Naive thymus-derived CD4-positive, alpha-beta T cell (primary cell): Measurements from ENCODE around the gene CD151. TPM values are rescaled to one million over a fixed set of nuclear protein-coding genes. Genes with fewer than 3 reads are reported as not detected.
A peak's percentile ranks its signal among the peaks of the same experiment; 100 is the strongest.

Experiments used
- ATAC-seq: fragments of 150-1000 bp; cut with Tn5 transposase; 2 replicates; pipeline ENCODE4 v1.10.0; 2021; ENCODE audit warnings: mild to moderate bottlenecking, moderate library complexity
- CTCF ChIA-PET: fragments of 350-600 bp; sonication (Branson Sonifier 250); formaldehyde crosslinking; loops from one replicate; lab custom pipeline; 2021; ENCODE audit warnings: antibody characterized with exemption; lab: Charles Lee
- POLR2A ChIA-PET: fragments of 350-600 bp; sonication (Branson Sonifier 250); formaldehyde crosslinking; loops from one replicate; lab custom pipeline; 2021; ENCODE audit warnings: antibody characterized with exemption, inconsistent platforms; lab: Charles Lee
- DNase-seq, 9 donors: peaks; one replicate each; pipeline versions ENCODE4 v3.0.0 to v3.0.0-alpha.2; 2020 to 2022; ENCODE audit warnings: mixed read lengths in 1 of 9
- H3K27ac ChIP-seq: one replicate; pipeline ENCODE4 v1.7.0; 2013; ENCODE audit warnings: mild to moderate bottlenecking, low read depth, low read length, moderate library complexity
- H3K27me3 ChIP-seq, 2 donors: one replicate each; pipeline ENCODE4 v1.7.0; 2013; ENCODE audit warnings: low read length in 2 of 2, mild to moderate bottlenecking in 2 of 2, moderate library complexity in 2 of 2; ENCODE audit not compliant: control insufficient read depth in 2 of 2, insufficient read depth in 2 of 2
- H3K36me3 ChIP-seq, 3 experiments: 1 replicate in 2 of 3; 2 replicates in 1 of 3; pipeline ENCODE4 v1.7.0; 2013; ENCODE audit warnings: low read length in 3 of 3, mild to moderate bottlenecking in 3 of 3, moderate library complexity in 1 of 3; ENCODE audit not compliant: insufficient read depth in 3 of 3, control insufficient read depth in 2 of 3
- H3K4me1 ChIP-seq, 2 donors: one replicate each; pipeline ENCODE4 v1.7.0; 2013; ENCODE audit warnings: low read length in 2 of 2, mild to moderate bottlenecking in 2 of 2, moderate library complexity in 1 of 2; ENCODE audit not compliant: control insufficient read depth in 2 of 2, insufficient read depth in 2 of 2
- H3K4me3 ChIP-seq: 2 replicates; pipeline ENCODE4 v1.7.0; 2013; ENCODE audit warnings: mild to moderate bottlenecking, low read length
- H3K9me3 ChIP-seq, 3 experiments: 1 replicate in 2 of 3; 2 replicates in 1 of 3; pipeline ENCODE4 v1.7.0; 2013; ENCODE audit warnings: low read length in 3 of 3; ENCODE audit not compliant: control insufficient read depth in 2 of 3
- H3K27ac Mint-ChIP-seq, 9 donors: one replicate each; pipeline ENCODE4 v1.8.0; 2020 to 2022; ENCODE audit warnings: mixed read lengths in 9 of 9, mild to moderate bottlenecking in 8 of 9, moderate library complexity in 5 of 9, inconsistent platforms in 2 of 9
- H3K27me3 Mint-ChIP-seq, 5 donors: one replicate each; pipeline ENCODE4 v1.8.0; 2021 to 2022; ENCODE audit warnings: mixed read lengths in 5 of 5, mild to moderate bottlenecking in 1 of 5
- H3K36me3 Mint-ChIP-seq, 5 donors: one replicate each; pipeline ENCODE4 v1.8.0; 2020 to 2022; ENCODE audit warnings: mixed read lengths in 5 of 5, mild to moderate bottlenecking in 3 of 5, inconsistent platforms in 1 of 5
- H3K4me1 Mint-ChIP-seq, 7 donors: one replicate each; pipeline ENCODE4 v1.8.0; 2020 to 2022; ENCODE audit warnings: mixed read lengths in 7 of 7, mild to moderate bottlenecking in 3 of 7, inconsistent platforms in 1 of 7
- H3K4me3 Mint-ChIP-seq, 10 donors: one replicate each; pipeline ENCODE4 v1.8.0; 2020 to 2022; ENCODE audit warnings: mild to moderate bottlenecking in 10 of 10, mixed read lengths in 10 of 10, moderate library complexity in 6 of 10, inconsistent platforms in 2 of 10
- H3K9me3 Mint-ChIP-seq, 11 donors: one replicate each; pipeline ENCODE4 v1.8.0; 2020 to 2022; ENCODE audit warnings: mixed read lengths in 11 of 11, mild to moderate bottlenecking in 4 of 11, inconsistent platforms in 1 of 11, moderate library complexity in 1 of 11
- intact Hi-C, 2 donors: fragments of 100-400 bp; cut with micrococcal nuclease; formaldehyde crosslinking; loops; one replicate each; pipeline ENCODE4 v1.15.1; 2023
- polyA plus RNA-seq, 2 donors: library from polyadenylated mRNA; unstranded; fragments of 300-500 nt; fragmentation: Illumina TruSeq; gene quantifications; one replicate each; pipeline ENCODE4 v1.2.3, GENCODE V29; 2021
- total RNA-seq, 6 experiments: library from RNA in 5 of 6; stranded (reverse) in 5 of 6; gene quantifications; 1 replicate in 5 of 6; 2 replicates in 1 of 6; pipeline ENCODE4 v1.2.3 and lab custom pipeline; 2021 to 2026

The CD151 gene
- total and polyA plus RNA-seq, 7 experiments from 2014 or later, result 4.0 to 62.9 (median 9.8) TPM

DNA sequence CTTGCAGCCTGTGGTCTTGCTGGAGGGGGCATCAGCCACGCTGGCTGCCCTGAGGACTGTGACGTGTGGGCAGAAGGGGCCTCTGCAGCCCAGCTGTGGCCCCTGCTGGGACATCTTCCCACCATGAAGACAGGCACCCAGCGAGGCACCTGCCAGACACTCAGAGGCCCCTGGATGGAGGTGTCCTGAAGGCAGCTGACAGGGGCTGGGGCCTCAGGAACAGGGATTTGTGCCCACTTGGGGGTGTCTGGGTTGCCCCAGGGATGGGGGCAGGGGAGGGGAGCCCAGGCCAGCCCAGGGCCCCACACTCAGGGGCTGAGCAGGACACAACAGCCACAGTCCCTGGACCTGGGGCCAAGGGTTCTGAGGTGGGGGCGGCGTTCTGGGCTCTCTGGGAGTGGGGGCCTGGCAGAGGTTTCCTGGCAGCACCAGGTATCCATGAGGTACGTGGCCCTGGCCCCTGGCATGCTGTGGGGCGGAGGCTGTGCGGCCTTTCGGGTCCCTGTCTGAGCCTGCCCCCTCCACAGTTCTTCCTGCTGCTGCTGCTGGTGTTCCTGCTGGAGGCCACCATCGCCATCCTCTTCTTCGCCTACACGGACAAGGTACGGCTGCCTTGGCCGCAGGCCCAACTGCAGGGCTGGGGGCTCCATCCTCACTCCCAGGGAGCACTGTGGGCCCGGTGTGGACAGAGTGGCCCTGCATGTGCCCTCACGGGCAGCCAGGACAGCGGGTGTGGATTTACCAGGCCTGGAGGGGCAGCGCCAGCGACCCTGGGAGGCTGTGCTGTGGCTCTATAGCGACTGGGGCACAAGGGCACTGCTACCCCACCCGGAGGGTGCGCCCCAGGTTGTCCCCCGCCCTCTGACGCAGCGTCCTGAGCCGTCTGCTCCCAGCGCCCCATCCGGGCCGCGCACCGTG is 31.4 kb downstream of the CD151 start:
- intact Hi-C loops, result no loop called here
- H3K9me3 ChIP-seq, result no peaks in the 10 kb centered on the region
- ChIA-PET CTCF (no interaction called here), POLR2A (interaction anchor here (0.5 kb wide), 1 partner anchor 1361 kb away, joined by 3 read pairs; no protein-coding TSS in a partner anchor)
- H3K4me1 ChIP-seq, result no peaks in the 10 kb centered on the region
- Mint-ChIP-seq H3K27me3 (no peaks in the 10 kb centered on the region), H3K4me3 (no peak overlapping the region), H3K27ac (no peak overlapping the region), H3K36me3 (no peaks in the 10 kb centered on the region), H3K4me1 (peaks cover 0 to 8% (median 0%) of the 10 kb centered on the region in 7 donors), H3K9me3 (no peaks in the 10 kb centered on the region)
- ATAC-seq (no peak), DNase-seq (no peak)
- H3K4me3 ChIP-seq, result no peak overlapping the region
- no peak overlapping the region for H3K27ac ChIP-seq
- no peaks in the 10 kb centered on the region for H3K27me3 ChIP-seq
- peaks cover 0 to 6% (median 0%) of the 10 kb centered on the region in 3 experiments for H3K36me3 ChIP-seq

DNA sequence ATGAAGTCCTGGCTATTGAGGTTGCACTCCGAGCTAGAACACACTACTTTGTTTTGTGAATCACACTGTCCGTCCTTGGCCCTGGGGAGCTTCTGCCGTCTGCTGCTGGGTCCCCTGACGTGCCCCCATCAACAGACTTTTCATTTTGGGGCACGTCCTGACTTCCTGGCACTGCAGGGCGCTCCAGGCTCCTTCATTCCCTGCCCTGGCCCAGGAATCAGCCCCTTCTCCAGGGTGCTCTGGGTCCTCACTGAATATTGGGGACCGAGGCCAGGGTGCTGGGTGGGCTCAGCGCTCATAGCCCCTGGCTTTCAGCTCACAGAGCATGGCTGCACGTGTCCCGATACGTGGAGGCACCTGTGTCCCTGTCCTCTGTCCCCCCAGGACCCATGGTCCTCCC is 32.1 kb downstream of the CD151 start:
- Histone ChIP-seq H3K27me3 (no peaks in the 10 kb centered on the region), H3K27ac (no peak overlapping the region), H3K4me3 (no peak overlapping the region), H3K36me3 (peaks cover 0 to 14% (median 0%) of the 10 kb centered on the region in 3 experiments), H3K4me1 (no peaks in the 10 kb centered on the region), H3K9me3 (no peaks in the 10 kb centered on the region)
- ATAC-seq, result no peak
- no peak overlapping the region for H3K4me3 Mint-ChIP-seq
- no peak for DNase-seq
- CTCF ChIA-PET, result no interaction called here
- intact Hi-C loops, result no loop called here
- peaks cover 0 to 4% (median 0%) of the 10 kb centered on the region in 7 donors for H3K4me1 Mint-ChIP-seq
- POLR2A ChIA-PET, result no interaction called here
- no peaks in the 10 kb centered on the region for H3K27me3 Mint-ChIP-seq
- H3K36me3 Mint-ChIP-seq, result no peaks in the 10 kb centered on the region
- peak overlapping the region in 1 of 9 donors; percentile 59 for H3K27ac Mint-ChIP-seq
- no peaks in the 10 kb centered on the region for H3K9me3 Mint-ChIP-seq

DNA sequence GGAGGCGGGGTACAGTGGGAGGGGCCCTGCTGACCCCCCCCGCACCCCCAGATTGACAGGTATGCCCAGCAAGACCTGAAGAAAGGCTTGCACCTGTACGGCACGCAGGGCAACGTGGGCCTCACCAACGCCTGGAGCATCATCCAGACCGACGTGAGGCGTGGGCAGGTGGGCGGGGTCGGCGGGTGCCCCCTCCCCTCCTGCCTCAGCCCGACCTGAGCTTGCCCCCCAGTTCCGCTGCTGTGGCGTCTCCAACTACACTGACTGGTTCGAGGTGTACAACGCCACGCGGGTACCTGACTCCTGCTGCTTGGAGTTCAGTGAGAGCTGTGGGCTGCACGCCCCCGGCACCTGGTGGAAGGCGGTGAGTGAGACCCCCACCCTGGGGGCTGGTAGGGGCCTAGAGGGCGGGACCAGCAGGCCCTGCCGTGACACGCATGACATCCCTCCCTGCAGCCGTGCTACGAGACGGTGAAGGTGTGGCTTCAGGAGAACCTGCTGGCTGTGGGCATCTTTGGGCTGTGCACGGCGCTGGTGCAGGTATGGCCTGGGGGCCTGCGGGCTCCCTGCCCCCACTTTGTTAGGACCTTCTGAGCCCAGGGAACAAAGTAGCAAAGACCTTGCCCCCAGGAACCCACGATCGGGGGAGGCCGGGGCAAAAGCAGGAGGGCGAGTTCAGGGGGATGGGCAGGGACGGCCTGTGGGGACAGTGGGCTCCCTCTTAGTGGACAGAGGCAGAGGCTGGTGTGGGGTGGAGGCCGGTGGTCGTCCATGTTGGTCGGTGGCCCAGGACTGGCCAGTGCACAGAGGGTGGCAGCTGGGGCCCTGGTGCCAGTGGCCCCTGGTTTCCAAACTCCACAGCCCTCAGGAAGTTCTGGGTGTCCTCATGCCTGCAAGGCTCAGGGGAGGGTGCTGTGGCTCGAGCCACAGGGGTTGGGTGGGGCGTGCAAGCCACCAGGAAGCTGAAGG is 33.0 kb downstream of the CD151 start:
- H3K4me1 ChIP-seq, result no peaks in the 10 kb centered on the region
- Mint-ChIP-seq H3K27me3 (no peaks in the 10 kb centered on the region), H3K27ac (peak overlapping the region in 1 of 9 donors; percentile 23), H3K4me1 (peaks cover 0 to 4% (median 0%) of the 10 kb centered on the region in 7 donors), H3K36me3 (no peaks in the 10 kb centered on the region), H3K9me3 (no peaks in the 10 kb centered on the region), H3K4me3 (no peak overlapping the region)
- no peak for DNase-seq
- no peak for ATAC-seq
- POLR2A ChIA-PET, result no interaction called here
- CTCF ChIA-PET, result no interaction called here
- intact Hi-C loops, result no loop called here
- no peak overlapping the region for H3K27ac ChIP-seq
- H3K9me3 ChIP-seq, result no peaks in the 10 kb centered on the region
- no peak overlapping the region for H3K4me3 ChIP-seq
- peaks cover 0 to 14% (median 0%) of the 10 kb centered on the region in 3 experiments for H3K36me3 ChIP-seq
- H3K27me3 ChIP-seq, result no peaks in the 10 kb centered on the region

DNA sequence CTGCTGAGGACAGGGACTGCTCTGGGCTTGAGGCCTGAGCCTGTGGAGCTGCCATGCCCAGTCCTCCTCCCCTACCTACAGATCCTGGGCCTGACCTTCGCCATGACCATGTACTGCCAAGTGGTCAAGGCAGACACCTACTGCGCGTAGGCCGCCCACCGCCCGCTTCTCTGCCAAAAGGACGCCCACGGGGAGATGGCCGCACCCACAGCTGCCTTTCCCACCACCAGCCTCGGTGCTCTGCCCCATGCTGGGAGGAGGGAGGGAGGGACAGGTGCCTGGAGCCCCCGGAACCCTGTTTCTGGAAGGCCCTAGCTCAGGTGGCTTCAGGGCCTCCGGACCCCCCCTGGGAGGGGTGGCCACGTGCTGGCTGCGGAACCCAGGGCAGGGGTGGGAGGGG is 33.7 kb downstream of the CD151 start:
- Mint-ChIP-seq H3K4me3 (no peak overlapping the region), H3K36me3 (no peaks in the 10 kb centered on the region), H3K9me3 (no peaks in the 10 kb centered on the region), H3K4me1 (peaks cover 0 to 4% (median 0%) of the 10 kb centered on the region in 7 donors), H3K27ac (no peak overlapping the region), H3K27me3 (no peaks in the 10 kb centered on the region)
- Histone ChIP-seq H3K4me1 (no peaks in the 10 kb centered on the region), H3K27ac (no peak overlapping the region), H3K9me3 (no peaks in the 10 kb centered on the region), H3K27me3 (no peaks in the 10 kb centered on the region), H3K4me3 (no peak overlapping the region), H3K36me3 (peaks cover 0 to 14% (median 0%) of the 10 kb centered on the region in 3 experiments)
- ATAC-seq, result no peak
- ChIA-PET CTCF (no interaction called here), POLR2A (no interaction called here)
- intact Hi-C loops, result no loop called here
- DNase-seq, result no peak

DNA sequence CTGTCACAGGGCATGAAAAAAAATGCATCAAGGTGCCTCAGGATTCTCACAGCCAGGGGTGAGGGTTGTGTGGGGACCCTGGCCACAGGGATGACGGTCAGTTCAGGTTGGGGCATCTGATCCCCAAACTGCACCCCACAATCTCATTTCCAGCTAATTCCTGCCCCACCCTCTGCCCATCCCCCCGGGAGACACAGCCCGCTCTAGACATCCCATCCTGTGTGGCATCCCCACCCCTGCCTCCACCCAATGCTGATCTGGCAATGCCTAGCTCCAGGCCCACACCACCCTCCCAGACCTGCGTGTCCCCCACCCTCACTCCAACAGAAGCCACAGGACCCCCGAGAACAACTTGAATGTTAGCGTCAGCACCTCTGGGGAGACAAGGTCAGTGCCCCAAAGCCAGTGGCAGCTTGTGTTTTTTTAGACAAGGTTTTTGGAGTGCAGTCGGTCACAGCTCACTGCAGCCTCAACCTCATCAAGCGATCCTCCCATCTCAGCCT is 35.2 kb downstream of the CD151 start:
- H3K4me3 Mint-ChIP-seq, result no peak overlapping the region
- Histone ChIP-seq H3K4me1 (no peaks in the 10 kb centered on the region), H3K9me3 (no peaks in the 10 kb centered on the region), H3K27me3 (no peaks in the 10 kb centered on the region), H3K4me3 (no peak overlapping the region), H3K27ac (no peak overlapping the region), H3K36me3 (peaks cover 0 to 20% (median 0%) of the 10 kb centered on the region in 3 experiments)
- intact Hi-C loops, result no loop called here
- H3K4me1 Mint-ChIP-seq, result no peaks in the 10 kb centered on the region
- H3K36me3 Mint-ChIP-seq, result no peaks in the 10 kb centered on the region
- DNase-seq (no peak), ATAC-seq (no peak)
- H3K9me3 Mint-ChIP-seq, result no peaks in the 10 kb centered on the region
- ChIA-PET CTCF (no interaction called here), POLR2A (no interaction called here)
- H3K27ac Mint-ChIP-seq, result peak overlapping the region in 1 of 9 donors; percentile 73
- H3K27me3 Mint-ChIP-seq, result no peaks in the 10 kb centered on the region

DNA sequence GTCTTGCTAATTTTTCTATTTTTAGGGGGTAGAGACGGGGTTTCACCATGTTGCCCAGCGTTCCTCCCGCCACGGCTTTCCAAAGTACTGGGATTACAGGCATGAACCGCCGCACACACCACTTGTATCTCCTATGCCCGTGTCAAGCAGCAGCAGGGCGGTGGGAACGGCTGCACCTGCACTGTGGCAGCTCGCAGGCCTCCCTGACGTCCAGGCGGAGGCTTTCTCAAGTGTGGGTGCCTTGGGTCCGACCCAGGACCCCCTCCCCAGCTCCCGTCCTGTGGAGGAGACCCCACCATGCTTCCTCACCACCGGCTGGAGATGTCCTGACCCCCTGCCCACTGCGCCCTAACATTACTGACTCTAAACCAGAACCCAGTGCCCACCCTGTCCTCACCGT is 35.6 kb downstream of the CD151 start:
- Histone ChIP-seq H3K27ac (no peak overlapping the region), H3K4me1 (no peaks in the 10 kb centered on the region), H3K4me3 (no peak overlapping the region), H3K36me3 (peaks cover 0 to 21% (median 0%) of the 10 kb centered on the region in 3 experiments), H3K9me3 (no peaks in the 10 kb centered on the region), H3K27me3 (no peaks in the 10 kb centered on the region)
- DNase-seq (no peak), ATAC-seq (no peak)
- intact Hi-C loops, result no loop called here
- Mint-ChIP-seq H3K27ac (peak overlapping the region in 1 of 9 donors; percentile 73), H3K9me3 (no peaks in the 10 kb centered on the region), H3K36me3 (peaks cover 0 to 2% (median under 1%) of the 10 kb centered on the region in 5 donors), H3K4me1 (no peaks in the 10 kb centered on the region), H3K27me3 (no peaks in the 10 kb centered on the region), H3K4me3 (no peak overlapping the region)
- ChIA-PET POLR2A (no interaction called here), CTCF (no interaction called here)
